Panc1 (cell line): ENCODE data around the gene SH3BP5L. TPM values are rescaled to one million over a fixed set of nuclear protein-coding genes. Genes with fewer than 3 reads are reported as not detected.

Source experiments
- ATAC-seq: fragments of 200-7000 bp; cut with Tn5 transposase; 2 replicates; pipeline ENCODE4 v1.9.1; 2020; ENCODE audit warnings: mild to moderate bottlenecking, moderate library complexity
- BruUV-seq: library from RNA; stranded (reverse); fragments of 400-500 nt; replicated peaks from 2 replicates; lab custom pipeline; 2021; lab: Mats Ljungman, UMichigan
- CTCF ChIA-PET: fragments of 300-600 bp; sonication (Branson Sonifier 250); formaldehyde crosslinking; loops from one replicate; lab custom pipeline; 2022; ENCODE audit warnings: antibody characterized with exemption; lab: Charles Lee
- POLR2A ChIA-PET: fragments of 300-600 bp; sonication (Branson Sonifier 250); formaldehyde crosslinking; loops from one replicate; lab custom pipeline; 2022; ENCODE audit warnings: antibody characterized with exemption; lab: Charles Lee
- DNase-seq: peaks from one replicate; pipeline ENCODE4 v3.0.0-alpha.2; 2010; ENCODE audit warnings: low read depth, low spot score
- H3K27ac ChIP-seq: 2 replicates; pipeline ENCODE4 v1.5.1; 2011; ENCODE audit warnings: mild to moderate bottlenecking, low read length, inconsistent platforms
- H3K27me3 ChIP-seq: fragments of 200-500 bp; sonication (Bioruptor generic); 2 replicates; pipeline ENCODE4 v1.6.0; 2014; ENCODE audit warnings: low read length, inconsistent platforms; ENCODE audit not compliant: control insufficient read depth, insufficient read depth
- H3K36me3 ChIP-seq: fragments of 200-500 bp; sonication (Bioruptor generic); 2 replicates; pipeline ENCODE4 v1.5.1; 2014; ENCODE audit warnings: inconsistent platforms, mild to moderate bottlenecking, low read length, moderate library complexity; ENCODE audit not compliant: control insufficient read depth, insufficient read depth
- H3K4me1 ChIP-seq: 2 replicates; pipeline ENCODE4 v1.5.1; 2011; ENCODE audit warnings: inconsistent platforms, mild to moderate bottlenecking, low read length, moderate library complexity; ENCODE audit not compliant: control insufficient read depth, insufficient read depth
- H3K4me3 ChIP-seq, 2 experiments: 2 replicates each; pipeline ENCODE4 v1.5.1; 2011 to 2012; ENCODE audit warnings: low read depth in 2 of 2, low read length in 2 of 2, mild to moderate bottlenecking in 2 of 2, inconsistent platforms in 1 of 2, moderate library complexity in 1 of 2
- H3K9me3 ChIP-seq: fragments of 200-500 bp; sonication (Bioruptor generic); 2 replicates; pipeline ENCODE4 v1.5.1; 2014; ENCODE audit warnings: low read depth, mild to moderate bottlenecking, inconsistent platforms, low read length, moderate library complexity; ENCODE audit not compliant: control insufficient read depth, insufficient read depth
- POLR2AphosphoS5 ChIP-seq: IDR thresholded peaks from 2 replicates; pipeline ENCODE4 v1.6.1; 2012; ENCODE audit warnings: mild to moderate bottlenecking, low read depth, low read length, moderate library complexity
- REST ChIP-seq, 2 experiments: IDR thresholded peaks; 2 replicates each; pipeline ENCODE4 v1.6.1; 2011 to 2012; ENCODE audit warnings: low read depth in 2 of 2, control low read depth in 1 of 2, low read length in 1 of 2, mild to moderate bottlenecking in 1 of 2, moderate library complexity in 1 of 2; ENCODE audit not compliant: insufficient read depth in 1 of 2
- SIN3A ChIP-seq: IDR thresholded peaks from 2 replicates; pipeline ENCODE4 v1.6.1; 2012; ENCODE audit warnings: low read depth, mild to moderate bottlenecking, low read length, moderate library complexity, borderline replicate concordance; ENCODE audit not compliant: insufficient read depth
- TCF7L2 ChIP-seq: IDR thresholded peaks from 2 replicates; pipeline ENCODE4 v1.6.1; 2011; ENCODE audit warnings: mild to moderate bottlenecking, low read depth, low read length, inconsistent platforms
- in situ Hi-C: cut with HindIII; loops from 2 replicates; pipeline ENCODE4 v1.10.0; 2016; ENCODE audit warnings: low sequenced_read_pairs, low pct_unique_long_range_greater_than_20kb
- intact Hi-C: fragments of 100-400 bp; cut with micrococcal nuclease; formaldehyde crosslinking; loops from one replicate; pipeline ENCODE4 v1.10.0; 2022; ENCODE audit not compliant: unreplicated experiment
- total RNA-seq: library from RNA; stranded (reverse); gene quantifications from one replicate; pipeline ENCODE4 v1.2.1, GENCODE V29; 2021; ENCODE audit not compliant: unreplicated experiment
- TF ChIP-seq, protein P1 (sequence below): fragments of 450-650 bp; IDR thresholded peaks from 2 replicates; pipeline ENCODE4 v1.5.1; 2017; ENCODE audit warnings: mild to moderate bottlenecking

The SH3BP5L gene
- total RNA-seq, 1 experiment from 2014 or later, result 23.9 TPM

GRCh38 chr1:248871837-248872401, 46.2 kb upstream of the SH3BP5L start:
- peaks cover 3% of the 10 kb centered on the region; the same call in 1 of the 2 replicates for H3K27me3 ChIP-seq
- TF ChIP-seq SIN3A (no peak), TCF7L2 (no peak), REST (IDR thresholded peaks at IDR 0.05; ENCODE audit: insufficient read depth in 1 of 2, low read depth in 2 of 2, low read length in 1 of 2) (no peak), POLR2AphosphoS5 (no peak)
- TF ChIP-seq, protein P1, sequence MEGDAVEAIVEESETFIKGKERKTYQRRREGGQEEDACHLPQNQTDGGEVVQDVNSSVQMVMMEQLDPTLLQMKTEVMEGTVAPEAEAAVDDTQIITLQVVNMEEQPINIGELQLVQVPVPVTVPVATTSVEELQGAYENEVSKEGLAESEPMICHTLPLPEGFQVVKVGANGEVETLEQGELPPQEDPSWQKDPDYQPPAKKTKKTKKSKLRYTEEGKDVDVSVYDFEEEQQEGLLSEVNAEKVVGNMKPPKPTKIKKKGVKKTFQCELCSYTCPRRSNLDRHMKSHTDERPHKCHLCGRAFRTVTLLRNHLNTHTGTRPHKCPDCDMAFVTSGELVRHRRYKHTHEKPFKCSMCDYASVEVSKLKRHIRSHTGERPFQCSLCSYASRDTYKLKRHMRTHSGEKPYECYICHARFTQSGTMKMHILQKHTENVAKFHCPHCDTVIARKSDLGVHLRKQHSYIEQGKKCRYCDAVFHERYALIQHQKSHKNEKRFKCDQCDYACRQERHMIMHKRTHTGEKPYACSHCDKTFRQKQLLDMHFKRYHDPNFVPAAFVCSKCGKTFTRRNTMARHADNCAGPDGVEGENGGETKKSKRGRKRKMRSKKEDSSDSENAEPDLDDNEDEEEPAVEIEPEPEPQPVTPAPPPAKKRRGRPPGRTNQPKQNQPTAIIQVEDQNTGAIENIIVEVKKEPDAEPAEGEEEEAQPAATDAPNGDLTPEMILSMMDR, result no peak
- H3K4me1 ChIP-seq, result peaks cover 8% of the 10 kb centered on the region
- POLR2A ChIA-PET, result interaction anchor here (0.6 to 0.7 kb wide), 2 partner anchors 21 to 1827 kb away, joined by 6 to 12 read pairs; no protein-coding TSS in a partner anchor
- intact Hi-C loops, result loop anchor here (2.0 kb wide), 1 partner anchor 35 kb away; the partner anchor contains the start of gene PGBD2
- CTCF ChIA-PET, result interaction anchor here (0.6 kb wide), 1 partner anchor 14 kb away, joined by 3 read pairs; no protein-coding TSS in a partner anchor
- ATAC-seq, result no peak
- no peak for DNase-seq
- H3K27ac ChIP-seq, result peak overlapping the region; percentile 96
- BruUV-seq, result no TSS peak
- in situ Hi-C loops, result no loop called here
- no peaks in the 10 kb centered on the region for H3K9me3 ChIP-seq
- H3K36me3 ChIP-seq, result no peaks in the 10 kb centered on the region
- H3K4me3 ChIP-seq, result peak overlapping the region; percentile 88 to 98

DNA sequence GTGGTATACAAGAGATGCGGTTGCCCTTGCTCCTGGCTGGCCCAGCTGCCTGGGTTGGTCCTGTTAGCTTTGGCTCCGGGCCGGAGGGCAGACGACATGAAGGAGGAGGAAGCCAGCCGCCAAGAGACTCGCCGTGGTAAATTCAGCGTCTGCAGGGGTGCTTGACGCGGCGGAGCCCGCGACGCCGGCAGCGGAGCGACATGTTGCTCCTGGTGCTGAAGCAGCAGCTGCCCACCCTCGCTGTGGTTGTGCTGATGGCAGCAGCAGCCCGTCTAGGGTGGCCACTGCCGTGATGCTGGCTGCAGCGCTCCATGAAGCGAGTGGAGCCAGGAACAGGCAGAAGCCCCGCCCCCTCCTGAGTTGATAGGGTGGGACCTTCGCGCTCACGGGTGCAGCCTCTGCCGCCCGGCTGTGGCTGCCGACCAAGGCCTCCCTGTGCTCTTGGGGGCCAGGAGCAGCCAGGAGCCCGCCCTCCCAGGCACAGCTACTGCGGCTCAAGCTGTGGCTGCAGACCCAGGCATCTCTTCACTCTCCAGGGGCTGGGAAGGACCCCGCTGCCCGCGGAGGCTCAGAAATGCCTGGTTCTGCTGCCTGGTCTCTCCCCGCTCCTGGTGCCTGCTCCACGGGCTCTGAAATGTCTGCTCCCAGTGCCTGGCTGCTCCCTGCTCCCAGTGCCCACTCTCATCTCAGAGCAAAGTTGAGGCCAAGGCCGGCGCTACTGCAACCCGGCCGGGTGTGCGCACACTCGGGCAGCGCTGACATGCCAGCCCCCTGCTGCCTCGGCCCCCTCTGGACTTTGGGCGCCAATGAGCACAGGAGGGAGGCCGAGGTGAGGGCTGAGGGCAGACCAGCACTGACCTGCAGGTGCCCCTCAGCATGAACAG, 37.5 kb upstream of the SH3BP5L start:
- ATAC-seq, result peak; percentile 83
- intact Hi-C loops (no loop called here), in situ Hi-C loops (no loop called here)
- H3K4me1 ChIP-seq, result peaks cover 12% of the 10 kb centered on the region
- no peak for DNase-seq
- peak overlapping the region; percentile 45; the same call in 1 of the 2 replicates for H3K27ac ChIP-seq
- TF ChIP-seq POLR2AphosphoS5 (no peak), TCF7L2 (no peak), REST (IDR thresholded peaks at IDR 0.05; ENCODE audit: insufficient read depth in 1 of 2, low read depth in 2 of 2, low read length in 1 of 2) (no peak), SIN3A (no peak)
- TF ChIP-seq, protein P1, result no peak
- peaks cover 3% of the 10 kb centered on the region; the same call in 1 of the 2 replicates for H3K27me3 ChIP-seq
- BruUV-seq, result no TSS peak
- ChIA-PET POLR2A (no interaction called here), CTCF (no interaction called here)
- H3K4me3 ChIP-seq, result peak overlapping the region; percentile 55 to 72
- H3K36me3 ChIP-seq, result no peaks in the 10 kb centered on the region
- H3K9me3 ChIP-seq, result no peaks in the 10 kb centered on the region
